Osteoblast (primary cell): ENCODE measurements around the gene BRD3OS. TPM values are rescaled to one million over a fixed set of nuclear protein-coding genes. Genes with fewer than 3 reads are reported as not detected.

Experiments used
- DNase-seq: peaks from one replicate; pipeline ENCODE4 v3.0.0; 2011; ENCODE audit warnings: low spot score, mixed read lengths; ENCODE audit not compliant: insufficient read length; ENCODE audit errors: missing footprints
- H2AFZ ChIP-seq: 2 replicates; pipeline ENCODE4 v1.6.0; 2011; ENCODE audit warnings: mild to moderate bottlenecking, low read length
- H3K27ac ChIP-seq: 2 replicates; pipeline ENCODE4 v1.5.1; 2011; ENCODE audit warnings: mild to moderate bottlenecking, low read depth, low read length, moderate library complexity
- H3K27me3 ChIP-seq: 2 replicates; pipeline ENCODE4 v1.6.0; 2012; ENCODE audit warnings: mild to moderate bottlenecking, control low read depth, inconsistent platforms, low read length, moderate library complexity; ENCODE audit not compliant: insufficient read depth
- H3K36me3 ChIP-seq: 2 replicates; pipeline ENCODE4 v1.5.1; 2011; ENCODE audit warnings: mild to moderate bottlenecking, low read length, control low read depth, moderate library complexity; ENCODE audit not compliant: insufficient read depth
- H3K4me1 ChIP-seq: 2 replicates; pipeline ENCODE4 v1.5.1; 2011; ENCODE audit warnings: mild to moderate bottlenecking, low read length, control low read depth, moderate library complexity; ENCODE audit not compliant: insufficient read depth
- H3K4me2 ChIP-seq: 2 replicates; pipeline ENCODE4 v1.6.0; 2011; ENCODE audit warnings: mild to moderate bottlenecking, low read length; ENCODE audit not compliant: insufficient read depth
- H3K4me3 ChIP-seq: fragments of 200-600 bp; sonication (generic); 3 replicates; pipeline ENCODE4 v1.5.1; 2012; ENCODE audit warnings: mild to moderate bottlenecking, low read length, inconsistent platforms; ENCODE audit not compliant: insufficient read depth
- H3K79me2 ChIP-seq: 2 replicates; pipeline ENCODE4 v1.6.0; 2012; ENCODE audit warnings: mild to moderate bottlenecking, low read length, control low read depth, inconsistent platforms; ENCODE audit not compliant: insufficient read depth
- H3K9me3 ChIP-seq: 2 replicates; pipeline ENCODE4 v1.5.1; 2011; ENCODE audit warnings: low read depth, low read length, control low read depth
- H4K20me1 ChIP-seq: 2 replicates; pipeline ENCODE4 v1.6.0; 2012; ENCODE audit warnings: mild to moderate bottlenecking, low read length, control low read depth; ENCODE audit not compliant: insufficient read depth
- CTCF ChIP-seq: IDR thresholded peaks from 2 replicates; pipeline ENCODE4 v1.5.1; 2011; ENCODE audit warnings: mild to moderate bottlenecking, low read depth, low read length, moderate library complexity; ENCODE audit errors: extremely low read depth
- total RNA-seq: library from RNA; depleted of rRNA; stranded (reverse); fragments of >200 nt; gene quantifications from 2 replicates; pipeline ENCODE4 v1.2.3, GENCODE V29; 2012

The BRD3OS gene
- total RNA-seq, 1 donor: 26.1 TPM

- Histone ChIP-seq H3K9me3 (no peaks in the 10 kb centered on the region), H3K4me1 (no peaks in the 10 kb centered on the region), H3K4me2 (no peak overlapping the region), H3K79me2 (no peaks in the 10 kb centered on the region), H3K27ac (no peak overlapping the region), H3K27me3 (peaks cover 10% of the 10 kb centered on the region), H3K36me3 (no peaks in the 10 kb centered on the region), H2AFZ (no peak overlapping the region), H4K20me1 (no peaks in the 10 kb centered on the region), H3K4me3 (no peak overlapping the region)
- TF ChIP-seq CTCF: no peak
- no peak for DNase-seq
Measured at GRCh38 chr9:134076644-134077043, 51.4 kb downstream of the BRD3OS start.

Other genes with a start within 250 kb of the BRD3OS start
- 8.0 and 8.8 TPM in 2 replicates for gene VAV2, start 33.2 kb upstream of the BRD3OS start, total RNA-seq
- gene BRD3, start 42.5 kb downstream of the BRD3OS start, total RNA-seq: 6.9 and 10.9 TPM in 2 replicates
- gene WDR5, start 110.6 kb downstream of the BRD3OS start, total RNA-seq: 17.4 and 17.7 TPM in 2 replicates
- not detected in 2 replicates for gene RNU6ATAC, start 139.1 kb downstream of the BRD3OS start, total RNA-seq